T-helper 1 cell treated with Interleukin-12 subunit alpha and Interleukin-12 subunit beta and Interleukin-4 antibody, amounts not matched to agents 30 ng/mL and 1 ng/mL, for 36 hours (primary cell): ENCODE measurements around the gene ITSN2. TPM values are rescaled to one million over a fixed set of nuclear protein-coding genes. Genes with fewer than 3 reads are reported as not detected.
"Not testable (repeated sequence)": the region's sequence is repeated elsewhere in the genome, so short reads cannot be mapped to it uniquely, and the experiment has no call there.

Experiments used
- intact Hi-C: fragments of 100-400 bp; cut with micrococcal nuclease; formaldehyde crosslinking; loops from one replicate; pipeline ENCODE4 v1.15.1; 2024
- total RNA-seq: library from RNA; stranded (reverse); gene quantifications from 2 replicates; pipeline ENCODE4 v1.2.3, GENCODE V29; 2022

ITSN2 gene
- total RNA-seq, result 90.8 and 101 TPM in 2 replicates

DNA sequence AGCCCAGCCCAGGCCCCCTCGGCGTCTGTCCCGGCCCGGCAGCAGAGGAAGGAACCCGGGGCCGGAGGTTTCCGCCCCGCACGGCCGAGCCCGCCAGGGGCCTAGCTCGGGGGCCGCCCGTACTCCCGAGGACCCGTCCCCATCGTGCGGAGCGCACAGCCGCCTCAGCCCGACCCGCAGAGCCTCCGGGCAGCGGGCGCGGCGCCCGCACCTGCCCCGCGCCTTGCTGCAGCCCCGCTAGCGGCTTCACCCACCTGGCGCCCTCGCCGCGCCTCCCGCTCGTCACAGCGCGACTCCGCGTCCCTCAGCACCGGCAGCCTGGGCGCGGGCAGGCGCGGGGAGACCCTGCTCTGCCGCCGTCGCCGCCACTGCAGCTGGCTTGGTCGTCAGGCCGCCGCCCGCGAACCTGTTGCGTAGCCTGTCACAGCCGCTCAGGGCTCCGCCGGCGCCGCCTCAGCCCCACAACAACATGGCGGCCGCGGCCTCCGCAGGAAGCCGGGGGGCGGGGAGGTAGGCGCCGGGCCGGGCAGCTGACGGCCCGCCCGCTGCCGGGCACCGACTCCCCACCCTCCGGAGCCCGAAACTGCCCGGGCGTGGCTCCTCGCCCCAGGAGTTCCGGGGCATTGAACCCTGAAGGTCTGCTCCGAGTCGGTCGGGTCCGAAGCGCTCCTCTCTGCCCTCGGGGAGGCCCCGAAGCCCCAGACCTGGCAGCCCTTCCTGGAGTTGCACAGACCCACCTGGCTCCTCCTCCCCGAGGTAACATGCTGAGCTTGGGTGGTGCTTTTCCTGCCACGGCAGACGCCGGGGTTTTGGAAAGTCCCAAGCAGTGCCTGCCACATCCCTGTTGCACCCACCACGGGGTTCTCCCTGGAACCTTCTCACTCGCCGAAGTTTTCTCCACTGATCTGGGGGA, at the start of gene ITSN2:
Gene ITSN2, minus strand, starts transcription at position 487 of the 913 bp plus-strand sequence. CDS start 32,454 bp downstream, outside the sequence.
- intact Hi-C loops, result loop anchor here (1.0 to 2.0 kb wide), 6 partner anchors 132 to 681 kb away; partner anchors contain the start of genes DNAJC27, SF3B6, TP53I3 and WDCP

DNA sequence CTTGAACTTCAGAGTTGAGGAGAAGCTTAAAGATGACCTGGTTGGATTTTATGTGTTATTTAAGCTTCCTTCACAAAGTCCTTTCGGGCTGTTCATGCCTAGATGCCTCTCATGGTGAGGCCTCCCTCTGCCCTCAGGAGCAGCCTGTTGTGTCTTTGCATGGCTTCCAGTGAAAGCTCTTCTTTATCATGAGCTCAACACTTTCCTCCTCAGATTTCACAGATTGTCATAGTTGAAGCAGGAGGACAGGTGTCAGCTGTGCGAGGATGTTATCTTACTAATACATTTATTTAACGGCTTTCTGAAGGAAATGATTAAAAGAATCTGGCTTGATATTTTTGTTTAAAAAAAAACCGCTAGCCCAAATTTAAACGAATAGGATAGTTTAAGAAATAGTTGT, 48.8 kb upstream of the ITSN2 start:
- intact Hi-C loops, result no loop called here

DNA sequence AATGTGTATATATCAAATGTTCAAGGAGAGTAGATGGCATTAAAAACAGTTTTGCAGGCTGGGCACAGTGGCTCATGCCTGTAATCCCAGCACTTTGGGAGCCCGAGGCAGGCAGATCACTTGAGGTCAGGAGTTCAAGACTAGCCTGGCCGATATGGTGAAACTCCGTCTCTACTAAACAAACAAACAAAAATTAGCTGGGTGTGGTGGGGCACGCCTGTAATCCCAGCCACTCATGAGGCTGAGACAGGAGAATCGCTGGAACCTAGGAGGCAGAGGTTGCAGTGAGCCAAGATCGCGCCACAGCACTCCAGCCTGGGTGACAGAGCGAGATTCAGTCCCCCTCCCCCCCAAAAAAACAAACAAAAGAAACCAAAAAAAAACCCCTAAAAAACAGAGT, 48.4 kb upstream of the ITSN2 start:
- intact Hi-C loops, result not testable (repeated sequence)

DNA sequence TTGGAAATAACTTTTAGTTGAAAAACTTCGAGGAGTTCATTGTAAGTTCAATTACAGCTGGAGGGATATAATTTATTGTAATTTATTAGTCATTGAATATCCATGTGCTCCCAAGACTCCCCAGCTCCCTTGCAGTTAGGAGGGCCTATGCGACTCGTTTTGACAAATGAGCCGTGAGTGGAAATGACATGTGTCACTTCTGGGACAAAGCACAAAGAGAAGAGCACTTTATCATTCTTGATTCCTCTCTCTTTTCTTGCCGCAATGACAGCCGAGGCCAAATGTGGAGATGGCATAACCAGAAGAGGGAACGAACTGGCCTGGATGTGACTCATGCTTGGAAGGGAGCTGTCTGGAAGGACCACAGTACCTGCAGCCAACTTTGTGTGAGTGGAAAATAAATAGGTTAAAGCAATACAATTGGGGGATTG, 44.2 kb upstream of the ITSN2 start:
- intact Hi-C loops, result no loop called here

- intact Hi-C loops, result no loop called here
Measured at GRCh38 chr2:24403832-24404212, 43.5 kb upstream of the ITSN2 start.

- intact Hi-C loops, result no loop called here
Measured at GRCh38 chr2:24403168-24403831, 43.0 kb upstream of the ITSN2 start.

GRCh38 chr2:24402242-24403097, 42.1 kb upstream of the ITSN2 start:
- intact Hi-C loops, result no loop called here

- intact Hi-C loops, result no loop called here
Measured at GRCh38 chr2:24400207-24400907, 40.0 kb upstream of the ITSN2 start.

- intact Hi-C loops, result no loop called here
Measured at GRCh38 chr2:24399434-24400206, 39.3 kb upstream of the ITSN2 start.

- intact Hi-C loops, result no loop called here
Measured at GRCh38 chr2:24394998-24395397, 34.7 kb upstream of the ITSN2 start.

DNA sequence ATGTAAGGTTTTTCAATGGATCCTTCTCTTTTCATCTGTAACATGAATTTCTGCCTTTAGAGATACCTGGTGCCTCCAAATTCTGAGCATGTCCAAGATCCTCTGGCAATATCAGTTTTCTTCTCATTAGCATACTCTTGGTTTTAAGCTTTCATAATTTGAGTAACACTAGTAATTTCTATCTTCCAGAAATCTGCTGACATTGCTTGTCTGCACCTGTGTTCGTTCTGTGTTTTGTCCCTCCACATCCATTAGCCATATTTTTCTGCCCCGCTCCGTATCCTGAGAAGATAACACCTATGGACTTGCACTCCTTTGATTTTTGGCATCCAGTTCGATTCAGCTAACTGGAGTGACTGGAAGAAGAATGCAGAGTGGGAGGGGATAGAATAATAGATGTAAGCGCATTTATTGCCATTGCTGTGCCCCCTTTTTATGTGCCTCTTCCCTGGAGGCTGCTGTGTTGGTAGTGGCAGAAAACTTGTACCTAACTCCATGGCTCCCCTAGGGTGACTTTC, 32.3 kb upstream of the ITSN2 start:
- intact Hi-C loops, result no loop called here

DNA sequence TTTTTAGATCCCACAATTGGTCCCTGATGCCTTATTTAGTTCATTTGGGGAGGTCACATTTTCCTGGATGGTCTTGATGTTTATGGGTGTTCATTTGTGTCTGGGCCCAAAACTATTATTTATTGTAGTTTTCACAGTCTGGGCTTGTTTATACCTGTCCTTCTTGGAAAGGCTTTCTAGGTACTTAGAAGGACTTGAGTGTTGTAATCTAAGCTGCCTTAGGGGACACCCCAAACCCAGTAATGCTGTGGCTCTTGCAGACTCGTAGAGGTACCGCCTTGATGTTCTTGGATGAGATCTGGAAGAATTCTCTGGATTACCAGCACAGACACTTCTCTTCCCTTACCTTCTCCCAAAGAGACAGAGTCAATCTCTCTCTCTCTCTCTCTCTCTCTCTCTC, 25.0 kb upstream of the ITSN2 start:
- intact Hi-C loops, result no loop called here

DNA sequence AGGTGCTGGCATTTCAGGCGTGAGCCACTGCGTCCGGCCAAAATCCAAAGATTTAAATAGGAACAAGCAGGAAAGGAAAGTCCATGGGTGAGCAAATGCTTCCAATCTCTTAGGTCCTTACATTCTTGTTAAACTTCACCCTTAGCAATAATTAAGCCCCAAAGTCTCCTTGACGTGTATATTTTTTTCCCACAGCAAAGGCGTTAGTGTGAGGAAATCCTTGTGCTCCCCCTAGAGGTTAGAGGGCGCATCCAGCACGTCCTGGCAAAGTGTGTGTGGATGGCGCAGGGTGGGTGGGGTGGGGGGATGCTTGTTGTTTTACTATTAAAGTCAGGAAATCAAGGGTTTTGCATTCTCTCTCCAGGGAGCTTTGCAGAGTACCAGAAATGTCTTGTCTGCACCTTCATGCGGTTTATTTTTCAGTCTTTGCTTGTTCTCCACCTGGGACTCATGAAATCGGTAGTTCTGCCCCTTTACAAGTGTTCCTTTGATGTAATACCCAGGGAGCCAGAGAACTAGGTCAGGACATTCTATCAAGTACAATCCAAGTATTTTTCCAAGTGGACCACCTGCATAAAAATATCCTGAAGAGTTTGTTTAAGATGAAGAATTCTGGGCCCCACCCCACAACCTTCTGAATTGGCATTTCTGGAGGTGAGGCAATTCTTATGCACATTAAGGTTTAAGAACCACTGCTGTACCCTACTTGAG, 22.2 kb upstream of the ITSN2 start:
- intact Hi-C loops, result loop anchor here (1.0 to 5.0 kb wide), 10 partner anchors 23 to 558 kb away; partner anchors contain the start of genes ATAD2B, SF3B6, TP53I3 and WDCP

DNA sequence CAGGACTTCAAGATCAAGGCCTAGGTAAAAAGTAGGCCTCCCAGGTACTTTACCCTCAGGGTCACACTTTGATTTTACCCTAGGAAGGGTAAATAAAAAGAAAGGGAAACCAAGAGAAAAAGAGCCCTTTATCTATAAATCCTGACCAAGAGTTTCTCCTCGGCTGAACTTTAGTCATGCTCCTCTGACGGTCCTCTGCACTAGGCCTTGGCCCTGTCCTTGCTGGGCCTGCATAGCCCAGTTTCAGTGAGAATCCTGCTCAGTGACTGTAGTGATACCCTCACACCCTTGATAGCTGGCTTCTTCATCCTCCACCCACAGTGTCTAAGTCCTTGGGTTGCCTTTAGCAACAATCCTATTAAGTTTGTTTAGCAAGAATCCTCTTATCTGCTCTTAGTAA, 20.5 kb upstream of the ITSN2 start:
- intact Hi-C loops, result loop anchor here (5.0 kb wide), 2 partner anchors 69 to 94 kb away; no protein-coding TSS in a partner anchor

DNA sequence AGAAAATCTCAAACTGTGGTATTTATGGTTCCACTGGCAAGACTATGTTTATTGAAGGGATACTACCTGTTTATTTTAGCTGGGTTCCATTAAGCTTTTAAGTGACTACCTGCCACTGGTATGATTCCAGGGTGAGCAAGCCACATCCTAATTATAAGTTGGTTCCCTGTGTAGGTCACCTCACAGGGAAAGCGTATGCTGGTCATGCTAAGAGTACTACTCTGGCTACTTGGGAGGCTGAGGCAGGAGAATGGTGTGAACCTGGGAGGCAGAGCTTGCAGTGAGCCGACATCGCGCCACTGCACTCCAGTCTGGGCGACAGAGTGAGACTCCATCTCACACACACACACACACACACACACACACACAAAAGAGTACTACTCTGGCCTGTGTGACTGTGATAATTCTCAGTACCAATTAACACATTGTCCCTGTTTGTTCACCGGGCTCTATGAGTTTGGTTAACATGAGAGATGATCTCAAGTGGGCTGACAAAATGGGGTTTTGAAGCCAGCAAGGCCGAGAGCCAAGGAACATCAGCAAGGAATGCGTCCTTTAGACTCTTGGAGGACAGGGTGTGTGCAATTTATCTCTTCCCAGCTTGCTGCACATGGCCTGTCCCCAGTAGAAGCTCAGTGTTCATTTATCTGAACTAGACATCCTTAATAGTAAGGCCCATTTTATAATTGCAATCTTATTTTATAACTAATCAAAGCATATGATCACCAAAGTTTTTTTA, 15.2 kb upstream of the ITSN2 start:
- intact Hi-C loops, result no loop called here

DNA sequence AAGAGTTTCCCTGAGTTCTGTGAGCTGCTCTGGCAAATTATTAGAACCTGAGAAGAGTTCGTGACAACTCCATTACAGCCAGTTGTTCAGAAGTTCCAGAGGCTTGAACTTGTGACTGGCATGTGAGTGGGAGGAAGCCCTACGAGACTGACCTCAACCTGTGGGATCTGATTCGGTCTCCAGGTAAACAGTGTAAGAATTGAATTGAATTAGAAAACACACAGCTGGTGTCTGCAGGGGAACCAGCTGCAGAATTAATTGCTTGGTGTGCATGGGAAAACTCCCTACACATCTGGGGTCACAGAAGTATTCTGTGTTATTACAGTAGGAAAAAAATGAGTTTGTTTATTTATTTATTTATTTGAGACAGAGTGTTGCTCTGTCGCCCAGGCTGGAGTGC, 14.0 kb upstream of the ITSN2 start:
- intact Hi-C loops, result no loop called here

- intact Hi-C loops, result no loop called here
Measured at GRCh38 chr2:24372033-24372432, 11.7 kb upstream of the ITSN2 start.

- intact Hi-C loops, result no loop called here
Measured at GRCh38 chr2:24365826-24366225, 5.5 kb upstream of the ITSN2 start.
